ENCODE measurements around the gene CEP97.

The CEP97 gene

DNA sequence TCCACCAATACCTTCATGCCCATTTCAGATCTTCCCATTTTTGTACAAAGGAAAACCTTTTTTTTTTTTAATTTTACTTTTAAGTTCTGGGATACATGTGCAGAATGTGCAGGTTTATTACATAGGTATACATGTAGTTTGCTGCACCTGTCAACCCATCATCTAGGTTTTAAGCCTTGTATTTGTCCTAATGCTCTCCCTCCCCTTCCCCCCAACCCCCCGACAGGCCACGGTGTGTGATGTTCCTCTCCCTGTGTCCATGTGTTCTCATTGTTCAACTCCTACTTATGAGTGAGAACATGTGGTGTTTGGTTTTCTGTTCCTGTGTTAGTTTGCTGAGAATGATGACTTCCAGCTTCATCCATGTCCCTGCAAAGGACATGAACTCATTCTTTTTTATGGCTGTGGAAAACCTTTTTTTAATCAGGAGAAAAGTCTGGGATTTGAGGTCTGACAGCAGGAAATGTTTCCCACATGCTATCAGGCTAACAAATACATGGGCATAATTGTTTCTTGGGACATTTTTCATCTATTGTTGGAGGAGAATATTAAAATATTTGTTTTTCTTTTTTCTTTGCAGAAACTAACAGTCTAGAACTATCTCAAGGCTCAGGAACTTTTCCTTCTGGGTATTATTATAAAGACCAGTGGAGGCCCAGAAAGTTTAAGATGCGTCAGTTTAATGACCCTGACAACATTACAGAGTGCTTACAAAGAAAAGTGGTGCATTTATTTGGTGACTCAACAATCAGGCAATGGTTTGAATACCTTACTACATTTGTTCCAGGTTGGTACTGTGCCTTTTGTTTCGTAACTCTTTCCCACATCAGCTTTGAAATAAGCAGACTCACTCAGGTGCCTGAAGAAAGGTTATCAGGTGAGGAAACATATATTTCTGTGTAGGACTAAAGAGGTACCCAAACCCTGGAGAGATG is 92.1 kb downstream of the CEP97 start:
- no peak for DNase-seq

DNA sequence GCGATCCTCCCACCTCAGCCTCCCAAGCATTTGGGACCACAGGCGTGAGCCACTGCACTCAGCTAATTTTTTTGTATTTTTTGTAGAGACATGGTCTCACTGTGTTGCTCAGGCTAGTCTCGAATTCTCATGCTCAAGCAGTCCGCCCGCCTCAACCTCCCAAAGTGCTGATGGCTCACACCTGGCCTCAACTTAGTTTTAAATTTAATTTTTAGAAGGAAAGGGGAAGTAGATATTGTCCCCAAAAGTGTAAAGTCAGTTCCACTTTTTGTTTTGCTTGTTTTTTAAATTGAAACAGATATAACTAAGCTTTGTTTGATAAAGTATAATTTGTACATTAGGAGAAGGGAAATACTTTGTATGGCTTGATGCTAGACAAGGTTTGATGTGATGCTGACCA is 93.6 kb downstream of the CEP97 start:
- no peak for DNase-seq

DNA sequence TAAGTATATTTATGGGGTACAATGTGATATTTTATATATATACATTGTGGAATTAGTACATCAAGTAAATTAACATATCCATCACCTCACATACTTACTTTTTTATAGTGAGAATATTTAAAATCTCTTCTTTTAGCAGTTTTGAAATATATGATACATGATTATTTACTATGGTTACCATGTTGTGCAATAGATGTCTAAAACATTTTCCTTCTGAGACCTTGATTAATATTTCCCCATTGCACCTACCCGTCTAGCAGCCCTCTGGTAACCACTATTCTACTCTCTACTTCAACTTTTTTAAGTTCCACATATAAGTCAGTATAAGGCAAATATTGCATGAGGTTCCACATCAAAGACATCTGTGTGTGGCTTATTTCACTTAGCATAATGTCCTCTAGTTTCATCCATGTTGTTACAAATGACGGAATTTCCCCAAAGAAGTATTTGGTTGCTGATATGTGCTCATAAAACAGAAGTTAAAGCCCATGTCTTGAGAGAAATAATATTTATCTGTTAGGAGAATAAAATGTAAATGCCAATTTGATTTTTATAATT is 95.3 kb downstream of the CEP97 start:
- no peak for DNase-seq
